VCaP (cell line): ENCODE results near the gene OR5K4.

Source experiments
- H3K27ac ChIP-seq: fragments of 450-650 bp; 2 replicates; pipeline ENCODE4 v1.5.1; 2017
- TF ChIP-seq, protein P1 (sequence below): fragments of 450-650 bp; conservative IDR thresholded peaks from 2 replicates; pipeline ENCODE4 v1.5.1; 2017; ENCODE audit warnings: mild to moderate bottlenecking, moderate library complexity

The OR5K4 gene

DNA sequence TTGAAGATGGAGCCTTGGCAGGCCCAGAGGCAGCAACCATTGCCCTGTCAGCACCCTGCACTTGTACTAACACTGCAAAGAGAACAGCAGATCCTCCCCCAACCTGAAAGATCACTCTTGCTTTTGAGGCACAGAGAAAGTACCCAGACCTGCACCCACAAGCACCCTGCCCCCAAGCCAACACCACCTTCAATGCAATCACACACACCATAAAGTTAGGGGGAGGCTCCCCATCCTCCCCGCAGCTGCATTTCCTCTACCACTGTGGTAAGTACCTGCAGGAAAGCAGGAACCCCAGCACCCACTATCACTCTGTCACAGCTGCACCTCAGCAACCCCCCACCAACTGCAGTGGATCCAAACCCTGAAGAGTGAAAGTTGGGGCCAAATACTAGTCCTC, 48.9 kb downstream of the OR5K4 start:
- TF ChIP-seq, protein P1, sequence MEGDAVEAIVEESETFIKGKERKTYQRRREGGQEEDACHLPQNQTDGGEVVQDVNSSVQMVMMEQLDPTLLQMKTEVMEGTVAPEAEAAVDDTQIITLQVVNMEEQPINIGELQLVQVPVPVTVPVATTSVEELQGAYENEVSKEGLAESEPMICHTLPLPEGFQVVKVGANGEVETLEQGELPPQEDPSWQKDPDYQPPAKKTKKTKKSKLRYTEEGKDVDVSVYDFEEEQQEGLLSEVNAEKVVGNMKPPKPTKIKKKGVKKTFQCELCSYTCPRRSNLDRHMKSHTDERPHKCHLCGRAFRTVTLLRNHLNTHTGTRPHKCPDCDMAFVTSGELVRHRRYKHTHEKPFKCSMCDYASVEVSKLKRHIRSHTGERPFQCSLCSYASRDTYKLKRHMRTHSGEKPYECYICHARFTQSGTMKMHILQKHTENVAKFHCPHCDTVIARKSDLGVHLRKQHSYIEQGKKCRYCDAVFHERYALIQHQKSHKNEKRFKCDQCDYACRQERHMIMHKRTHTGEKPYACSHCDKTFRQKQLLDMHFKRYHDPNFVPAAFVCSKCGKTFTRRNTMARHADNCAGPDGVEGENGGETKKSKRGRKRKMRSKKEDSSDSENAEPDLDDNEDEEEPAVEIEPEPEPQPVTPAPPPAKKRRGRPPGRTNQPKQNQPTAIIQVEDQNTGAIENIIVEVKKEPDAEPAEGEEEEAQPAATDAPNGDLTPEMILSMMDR = no peak

DNA sequence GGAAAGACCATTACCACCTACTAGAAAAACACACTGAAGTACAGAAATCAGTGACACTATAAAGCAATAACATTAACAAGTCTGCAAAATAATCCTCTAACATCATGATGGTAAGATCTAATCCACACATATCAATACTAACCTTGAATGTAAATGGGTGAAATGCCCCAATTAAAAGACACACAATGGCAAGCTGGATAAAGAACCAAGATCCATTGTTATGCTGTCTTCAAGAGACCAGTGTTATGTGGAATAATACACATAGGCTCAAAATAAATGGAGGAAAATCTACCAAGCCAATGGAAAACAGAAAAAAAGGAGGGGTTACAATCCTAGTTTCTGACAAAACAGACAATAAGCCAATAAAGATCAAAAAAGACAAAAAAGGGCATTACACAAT, 50.4 kb downstream of the OR5K4 start:
- TF ChIP-seq, protein P1 = no peak
- H3K27ac ChIP-seq = no peak overlapping the region

More for the DNA sequence above, 48.9 kb downstream of the OR5K4 start:
- H3K27ac ChIP-seq = no peak overlapping the region
